HepG2 (cell line): ENCODE measurements around the gene FOXN3. TPM values are rescaled to one million over a fixed set of nuclear protein-coding genes. Genes with fewer than 3 reads are reported as not detected.

Experiments
- ARID5B ChIP-seq: IDR thresholded peaks from 2 replicates; pipeline ENCODE4 v1.4.0; 2020; ENCODE audit warnings: mild to moderate bottlenecking, missing genetic modification reagents
- ELK4 ChIP-seq: sonication (generic); formaldehyde crosslinking; IDR thresholded peaks from 2 replicates; pipeline ENCODE4 v1.9.0; 2021; ENCODE audit warnings: missing genetic modification reagents, borderline replicate concordance
- HHEX ChIP-seq: IDR thresholded peaks from 2 replicates; pipeline ENCODE4 v1.6.1; 2016; ENCODE audit warnings: control low read depth
- KAT2B ChIP-seq: fragments of 150-350 bp; IDR thresholded peaks from 2 replicates; pipeline ENCODE4 v1.6.1; 2014; ENCODE audit warnings: low read depth, low read length, borderline replicate concordance
- MED8 ChIP-seq: sonication (generic); formaldehyde crosslinking; IDR thresholded peaks from 2 replicates; pipeline ENCODE4 v1.8.1; 2023; ENCODE audit warnings: mild to moderate bottlenecking, missing genetic modification reagents; ENCODE audit not compliant: insufficient replicate concordance
- MLXIP ChIP-seq: sonication (generic); formaldehyde crosslinking; IDR thresholded peaks from 2 replicates; pipeline ENCODE4 v1.9.0; 2021; ENCODE audit warnings: missing genetic modification reagents, borderline replicate concordance
- NCOA2 ChIP-seq: sonication (generic); formaldehyde crosslinking; IDR thresholded peaks from 2 replicates; pipeline ENCODE4 v1.8.0; 2022; ENCODE audit warnings: inconsistent platforms
- NFE2L2 ChIP-seq: fragments of 150-350 bp; IDR thresholded peaks from 2 replicates; pipeline ENCODE4 v1.6.1; 2014; ENCODE audit warnings: low read length
- PITX1 ChIP-seq: sonication (generic); formaldehyde crosslinking; IDR thresholded peaks from 2 replicates; pipeline ENCODE4 v1.5.1; 2020; ENCODE audit warnings: mild to moderate bottlenecking, missing genetic modification reagents
- RBAK ChIP-seq: sonication (generic); formaldehyde crosslinking; IDR thresholded peaks from 2 replicates; pipeline ENCODE4 v1.5.1; 2020; ENCODE audit warnings: mild to moderate bottlenecking, missing genetic modification reagents
- SNAPC4 ChIP-seq: sonication (generic); formaldehyde crosslinking; IDR thresholded peaks from 2 replicates; pipeline ENCODE4 v1.4.0; 2020; ENCODE audit warnings: mild to moderate bottlenecking, missing genetic modification reagents
- TOPORS ChIP-seq: sonication (generic); formaldehyde crosslinking; IDR thresholded peaks from 2 replicates; pipeline ENCODE4 v1.8.0; 2023; ENCODE audit warnings: mild to moderate bottlenecking, missing genetic modification reagents
- U2AF1 ChIP-seq: fragments of 200-400 bp; formaldehyde crosslinking; optimal IDR thresholded peaks from 2 replicates; pipeline ENCODE3; 2017; ENCODE audit warnings: mild to moderate bottlenecking, low read depth, low read length
- YEATS4 ChIP-seq: sonication (generic); formaldehyde crosslinking; IDR thresholded peaks from 2 replicates; pipeline ENCODE4 v1.4.0; 2020; ENCODE audit warnings: missing genetic modification reagents, borderline replicate concordance
- ZFP90 ChIP-seq: sonication (generic); formaldehyde crosslinking; IDR thresholded peaks from 2 replicates; pipeline ENCODE4 v1.8.0; 2022; ENCODE audit warnings: missing genetic modification reagents, mild to moderate bottlenecking, inconsistent platforms, borderline replicate concordance
- ZNF577 ChIP-seq: sonication (generic); formaldehyde crosslinking; IDR thresholded peaks from 2 replicates; pipeline ENCODE4 v1.4.0; 2020; ENCODE audit warnings: mild to moderate bottlenecking, low read depth, missing genetic modification reagents, borderline replicate concordance
- polyA plus RNA-seq, 8 experiments: library from polyadenylated mRNA; depleted of rRNA in 3 of 8; stranded (reverse) in 7 of 8; unstranded in 1 of 8; fragments of >200 nt; fragmentation: Illumina TruSeq in 4 of 8; extraction: Trizol in 4 of 8; gene quantifications; 2 replicates each; pipeline versions ENCODE4 v1.2.1 to v1.2.3, GENCODE V29; 2011 to 2016; ENCODE audit warnings: low read depth in 4 of 8, missing spikeins in 1 of 8, mixed read lengths in 1 of 8; ENCODE audit not compliant: insufficient read depth in 1 of 8
- total RNA-seq, 5 experiments: library from RNA; depleted of rRNA; stranded (reverse); fragments of >200 nt; fragmentation: Illumina TruSeq; extraction: Trizol; gene quantifications; 2 replicates each; pipeline ENCODE4 v1.2.3, GENCODE V29; 2016; ENCODE audit warnings: low read depth in 1 of 5

FOXN3 gene
- total and polyA plus RNA-seq, 2 of the 13 experiments (the other 11 are each of a cell fraction or from before 2014, with no cell fraction given) = 32.4 to 70.2 TPM

- TF ChIP-seq ARID5B (CRISPR knock-in tag) = no peak
- TF ChIP-seq ZNF577 = no peak
- no peak for TF ChIP-seq NFE2L2
- TF ChIP-seq YEATS4 (CRISPR knock-in tag) = 0 out of 2 replicates have a peak, but pooled peaks have one; percentile 11
- TF ChIP-seq RBAK (CRISPR knock-in tag) = no peak
- no peak for TF ChIP-seq U2AF1
- TF ChIP-seq MLXIP = no peak
- no peak for TF ChIP-seq KAT2B
- no peak for TF ChIP-seq PITX1 (CRISPR knock-in tag)
- no peak for TF ChIP-seq MED8 (CRISPR knock-in tag)
- no peak for TF ChIP-seq ZFP90 (CRISPR knock-in tag)
- no peak for TF ChIP-seq SNAPC4 (CRISPR knock-in tag)
- TF ChIP-seq NCOA2 (CRISPR knock-in tag) = no peak
- no peak for TF ChIP-seq ELK4
- no peak for TF ChIP-seq TOPORS
- no peak for TF ChIP-seq HHEX (CRISPR knock-in tag)
These were observed 124.3 kb downstream of the FOXN3 start (continued) for GRCh38 chr14:89292579-89293313.
